Fibroblast of lung (primary cell): ENCODE data around the gene PIP5K1C. TPM values are rescaled to one million over a fixed set of nuclear protein-coding genes. Genes with fewer than 3 reads are reported as not detected.

Source experiments
- DNase-seq, 2 donors: peaks; one replicate each; pipeline versions ENCODE4 v3.0.0 to v3.0.0-alpha.2; 2010; ENCODE audit warnings: low read depth in 2 of 2
- H2AFZ ChIP-seq: 2 replicates; pipeline ENCODE4 v1.5.1; 2012; ENCODE audit warnings: low read length, control low read depth, inconsistent platforms
- H3K27ac ChIP-seq: 2 replicates; pipeline ENCODE4 v1.5.1; 2011; ENCODE audit warnings: low read length, control low read depth; ENCODE audit not compliant: insufficient read depth
- H3K27me3 ChIP-seq: 2 replicates; pipeline ENCODE4 v1.5.1; 2011; ENCODE audit warnings: mild to moderate bottlenecking, low read length; ENCODE audit not compliant: control insufficient read depth, insufficient read depth
- H3K36me3 ChIP-seq: 2 replicates; pipeline ENCODE4 v1.5.1; 2011; ENCODE audit warnings: low read length; ENCODE audit not compliant: control insufficient read depth, insufficient read depth
- H3K4me1 ChIP-seq: 2 replicates; pipeline ENCODE4 v1.5.1; 2011; ENCODE audit warnings: low read length; ENCODE audit not compliant: control insufficient read depth, insufficient read depth; ENCODE audit errors: extremely low read depth
- H3K4me2 ChIP-seq: 2 replicates; pipeline ENCODE4 v1.5.1; 2011; ENCODE audit warnings: low read length, control low read depth; ENCODE audit not compliant: insufficient read depth; ENCODE audit errors: extremely low read depth
- H3K4me3 ChIP-seq, 4 experiments: fragments of 200-600 bp in 1 of 4; sonication (generic) in 1 of 4; replicated peaks in 1 of 4; 2 replicates each; pipeline ENCODE4 v1.5.1; 2011 to 2016; ENCODE audit warnings: low read length in 4 of 4, low read depth in 3 of 4, mild to moderate bottlenecking in 3 of 4, control low read depth in 2 of 4, inconsistent platforms in 1 of 4, mixed read lengths in 1 of 4; ENCODE audit not compliant: insufficient read depth in 1 of 4; ENCODE audit errors: control extremely low read depth in 1 of 4
- H3K79me2 ChIP-seq: 2 replicates; pipeline ENCODE4 v1.5.1; 2012; ENCODE audit warnings: mild to moderate bottlenecking, low read length, inconsistent platforms; ENCODE audit not compliant: control insufficient read depth, insufficient read depth
- H3K9ac ChIP-seq: 2 replicates; pipeline ENCODE4 v1.5.1; 2011; ENCODE audit warnings: mild to moderate bottlenecking, low read length, control low read depth; ENCODE audit not compliant: insufficient read depth
- H3K9me3 ChIP-seq: 2 replicates; pipeline ENCODE4 v1.5.1; 2012; ENCODE audit warnings: low read depth, low read length; ENCODE audit not compliant: control insufficient read depth, insufficient read depth
- H4K20me1 ChIP-seq: 2 replicates; pipeline ENCODE4 v1.5.1; 2011; ENCODE audit warnings: low read length; ENCODE audit not compliant: control insufficient read depth, insufficient read depth; ENCODE audit errors: extremely low read depth
- EZH2 ChIP-seq: IDR thresholded peaks from 2 replicates; pipeline ENCODE4 v1.5.1; 2012; ENCODE audit warnings: low read length, control low read depth, mild to moderate bottlenecking; ENCODE audit errors: missing control alignments
- polyA plus RNA-seq, 2 donors: library from polyadenylated mRNA; depleted of rRNA in 1 of 2; stranded (reverse) in 1 of 2; unstranded in 1 of 2; fragments of >200 nt; gene quantifications; 2 replicates each; pipeline ENCODE4 v1.2.1, GENCODE V29; 2011 to 2012; ENCODE audit warnings: missing spikeins in 1 of 2
- total RNA-seq: library from RNA; depleted of rRNA; stranded (reverse); fragments of >200 nt; gene quantifications from 2 replicates; pipeline ENCODE4 v1.2.1, GENCODE V29; 2014
- TF ChIP-seq, protein P1 (sequence below), 2 donors: IDR thresholded peaks in 1 of 2; conservative IDR thresholded peaks in 1 of 2; 1 replicate in 1 of 2; 2 replicates in 1 of 2; pipeline ENCODE4 v1.5.1; 2011 to 2012; ENCODE audit warnings: low read length in 2 of 2, control low read depth in 1 of 2, inconsistent platforms in 1 of 2, low read depth in 1 of 2, mild to moderate bottlenecking in 1 of 2

PIP5K1C gene
- total and polyA plus RNA-seq, 2 donors (not counting 1 experiment from before 2014, with no cell fraction given) = 8.7 to 16.7 TPM

DNA sequence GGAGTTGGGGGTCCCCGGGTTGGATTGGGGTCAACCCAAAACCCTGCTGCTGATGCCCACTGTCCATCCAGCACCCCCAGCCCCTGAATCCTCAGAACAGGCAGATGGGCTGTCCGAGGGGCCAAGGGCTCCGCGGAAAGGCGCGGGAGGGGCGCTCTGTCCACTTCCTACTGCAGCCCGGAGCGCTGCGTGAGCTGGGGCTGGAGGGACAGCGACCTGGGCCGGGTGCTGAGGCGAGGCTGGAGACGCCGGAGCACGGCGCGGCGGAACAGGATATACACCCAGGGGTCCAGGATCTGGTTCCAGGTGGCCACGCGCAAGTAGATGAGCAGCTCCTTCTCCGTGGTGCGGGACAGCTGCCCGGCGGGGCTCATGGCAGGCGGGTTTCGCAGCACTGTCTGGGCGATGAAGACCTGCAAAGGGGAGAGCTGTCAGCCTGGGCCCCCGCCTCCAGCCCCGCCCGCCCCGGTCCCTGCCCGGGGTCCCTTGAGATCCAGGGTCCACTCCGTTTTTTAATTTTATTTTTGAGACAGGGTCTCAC lies 104.7 kb downstream of the PIP5K1C start:
- Histone ChIP-seq H3K4me2 (no peak overlapping the region), H3K27me3 (no peaks in the 10 kb centered on the region), H4K20me1 (no peaks in the 10 kb centered on the region), H3K9ac (no peak overlapping the region), H3K4me1 (no peaks in the 10 kb centered on the region), H3K36me3 (peaks cover 2% of the 10 kb centered on the region), H3K4me3 (no peak overlapping the region), H3K9me3 (no peaks in the 10 kb centered on the region), H3K27ac (no peak overlapping the region), H3K79me2 (no peaks in the 10 kb centered on the region), H2AFZ (no peak overlapping the region)
- no peak for DNase-seq
- TF ChIP-seq, protein P1, sequence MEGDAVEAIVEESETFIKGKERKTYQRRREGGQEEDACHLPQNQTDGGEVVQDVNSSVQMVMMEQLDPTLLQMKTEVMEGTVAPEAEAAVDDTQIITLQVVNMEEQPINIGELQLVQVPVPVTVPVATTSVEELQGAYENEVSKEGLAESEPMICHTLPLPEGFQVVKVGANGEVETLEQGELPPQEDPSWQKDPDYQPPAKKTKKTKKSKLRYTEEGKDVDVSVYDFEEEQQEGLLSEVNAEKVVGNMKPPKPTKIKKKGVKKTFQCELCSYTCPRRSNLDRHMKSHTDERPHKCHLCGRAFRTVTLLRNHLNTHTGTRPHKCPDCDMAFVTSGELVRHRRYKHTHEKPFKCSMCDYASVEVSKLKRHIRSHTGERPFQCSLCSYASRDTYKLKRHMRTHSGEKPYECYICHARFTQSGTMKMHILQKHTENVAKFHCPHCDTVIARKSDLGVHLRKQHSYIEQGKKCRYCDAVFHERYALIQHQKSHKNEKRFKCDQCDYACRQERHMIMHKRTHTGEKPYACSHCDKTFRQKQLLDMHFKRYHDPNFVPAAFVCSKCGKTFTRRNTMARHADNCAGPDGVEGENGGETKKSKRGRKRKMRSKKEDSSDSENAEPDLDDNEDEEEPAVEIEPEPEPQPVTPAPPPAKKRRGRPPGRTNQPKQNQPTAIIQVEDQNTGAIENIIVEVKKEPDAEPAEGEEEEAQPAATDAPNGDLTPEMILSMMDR (conservative IDR thresholded peaks at IDR 0.05 in 1 of 2, IDR thresholded peaks at IDR 0.05 in 1 of 2; ENCODE audit: low read depth in 1 of 2, low read length in 2 of 2) = no peak
- TF ChIP-seq EZH2 = no peak

DNA sequence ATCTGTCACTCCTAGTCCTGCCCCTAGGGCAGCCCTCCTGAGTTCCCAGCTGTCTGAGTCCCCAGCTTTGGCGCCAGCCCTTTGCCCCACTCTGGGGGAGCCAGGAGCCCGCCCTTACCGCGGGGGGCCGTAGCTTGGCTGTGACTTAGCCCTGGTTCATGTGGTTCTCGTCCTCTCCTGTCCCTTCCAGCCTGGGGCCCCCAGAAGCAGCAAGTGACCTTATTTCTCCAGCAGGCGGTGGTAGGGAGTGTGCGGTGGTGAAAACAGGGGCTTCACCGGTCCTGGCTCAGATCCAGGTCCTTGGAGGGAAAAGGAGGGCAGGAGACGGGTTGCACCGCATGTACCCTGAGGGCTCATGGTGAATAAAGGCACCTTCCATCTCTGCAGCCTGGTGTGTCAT lies 107.1 kb downstream of the PIP5K1C start:
- no peak for DNase-seq
- H3K4me2 ChIP-seq = no peak overlapping the region
- no peaks in the 10 kb centered on the region for H4K20me1 ChIP-seq
- no peak overlapping the region for H3K4me3 ChIP-seq
- no peak for TF ChIP-seq EZH2
- TF ChIP-seq, protein P1 (conservative IDR thresholded peaks at IDR 0.05 in 1 of 2, IDR thresholded peaks at IDR 0.05 in 1 of 2; ENCODE audit: low read depth in 1 of 2, low read length in 2 of 2) = peak in 1 of 2 donors; percentile 5
- H3K9ac ChIP-seq = no peak overlapping the region
- no peaks in the 10 kb centered on the region for H3K9me3 ChIP-seq
- no peaks in the 10 kb centered on the region for H3K79me2 ChIP-seq
- H3K36me3 ChIP-seq = no peaks in the 10 kb centered on the region
- H3K4me1 ChIP-seq = no peaks in the 10 kb centered on the region
- no peaks in the 10 kb centered on the region for H3K27me3 ChIP-seq
- H3K27ac ChIP-seq = no peak overlapping the region
- H2AFZ ChIP-seq = no peak overlapping the region

DNA sequence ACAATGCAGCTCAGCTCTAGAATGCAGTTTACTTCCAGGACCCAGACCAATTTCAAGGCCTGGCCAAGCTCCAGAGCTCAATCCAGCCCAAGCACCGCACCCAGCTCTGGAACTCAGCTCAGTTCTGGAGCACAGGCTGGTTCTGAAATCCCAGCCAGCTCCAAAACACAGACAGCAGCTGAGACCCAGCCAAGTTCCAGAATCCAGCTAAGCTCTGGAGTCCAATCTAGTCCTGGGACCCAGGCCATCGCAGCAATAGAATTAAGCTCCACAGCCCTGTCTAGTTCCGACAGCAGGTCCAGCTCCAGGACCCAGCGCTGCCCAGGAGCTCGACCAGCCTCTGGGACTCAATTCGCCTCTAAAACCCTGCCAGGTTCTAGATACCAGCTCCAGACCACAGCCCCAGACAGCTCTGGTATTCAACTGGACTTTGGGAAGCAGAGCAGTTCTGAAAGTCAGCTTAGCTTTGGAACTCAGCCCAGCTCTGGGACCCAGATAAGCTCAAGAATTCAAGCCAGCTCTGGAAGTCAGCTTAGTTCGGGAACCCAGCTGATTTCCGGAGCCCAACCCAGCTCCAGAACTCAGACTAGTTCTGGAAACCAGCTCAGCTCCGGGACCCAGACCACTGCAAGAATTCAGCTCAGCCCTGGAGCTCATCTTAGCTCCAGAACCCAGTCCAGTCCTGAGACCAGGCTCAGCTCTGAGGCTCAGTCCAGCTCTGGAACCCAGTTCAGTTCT lies 108.2 kb downstream of the PIP5K1C start:
- Histone ChIP-seq H3K27me3 (no peaks in the 10 kb centered on the region), H3K9ac (no peak overlapping the region), H3K4me1 (no peaks in the 10 kb centered on the region), H3K4me3 (no peak overlapping the region), H3K27ac (no peak overlapping the region), H3K36me3 (no peaks in the 10 kb centered on the region), H4K20me1 (no peaks in the 10 kb centered on the region), H3K4me2 (no peak overlapping the region), H3K79me2 (no peaks in the 10 kb centered on the region), H2AFZ (no peak overlapping the region), H3K9me3 (no peaks in the 10 kb centered on the region)
- TF ChIP-seq, protein P1 (conservative IDR thresholded peaks at IDR 0.05 in 1 of 2, IDR thresholded peaks at IDR 0.05 in 1 of 2; ENCODE audit: low read depth in 1 of 2, low read length in 2 of 2) = no peak
- DNase-seq = no peak
